A549 (cell line): ENCODE results near the gene LBHD2. TPM values are rescaled to one million over a fixed set of nuclear protein-coding genes. Genes with fewer than 3 reads are reported as not detected.
A peak's percentile ranks its signal among the peaks of the same experiment; 100 is the strongest.

Experiments used
- ATAC-seq, 2 experiments: fragments of 200-7000 bp in 1 of 2; fragments of >200 bp in 1 of 2; cut with Nextera tagmentation in 1 of 2; cut with Tn5 transposase in 1 of 2; 3 replicates each; pipeline versions ENCODE4 v1.8.0 to v1.9.1; 2018 to 2020; ENCODE audit warnings: mild to moderate bottlenecking in 1 of 2, moderate library complexity in 1 of 2
- CTCF ChIA-PET: fragments of 300-600 bp; sonication (Branson Sonifier 250); formaldehyde crosslinking; extraction: SDS; loops from one replicate; lab custom pipeline; 2021; ENCODE audit warnings: antibody characterized with exemption, inconsistent platforms; lab: Yijun Ruan, JAX
- POLR2A ChIA-PET: fragments of 350-600 bp; formaldehyde crosslinking; extraction: SDS; loops from one replicate; lab custom pipeline; 2021; ENCODE audit warnings: antibody characterized with exemption, inconsistent platforms; lab: Yijun Ruan, JAX
- DNase-seq, 2 experiments: peaks; one replicate each; pipeline versions ENCODE4 v3.0.0 to v3.0.0-alpha.2; 2011 to 2016; ENCODE audit warnings: low read depth in 1 of 2, low spot score in 1 of 2
- FAIRE-seq: peaks from 2 replicates; lab custom pipeline; 2011; peaks lifted over from hg19 to GRCh38; lab: Jason Lieb, UNC
- H3K27ac ChIP-seq, 2 experiments: fragments of >200 bp; sonication (Bioruptor Twin); formaldehyde crosslinking; 3 replicates each; pipeline ENCODE4 v1.5.1; 2016 to 2017
- H3K4me1 ChIP-seq: fragments of >200 bp; sonication (Bioruptor Twin); formaldehyde crosslinking; 3 replicates; pipeline ENCODE4 v1.6.1; 2016
- H3K4me2 ChIP-seq: fragments of >200 bp; sonication (Bioruptor Twin); formaldehyde crosslinking; 3 replicates; pipeline ENCODE4 v1.6.1; 2016
- H3K4me3 ChIP-seq: fragments of >200 bp; sonication (Bioruptor Twin); formaldehyde crosslinking; 3 replicates; pipeline ENCODE4 v1.5.1; 2016
- H3K9me3 ChIP-seq: fragments of >200 bp; sonication (Bioruptor Twin); formaldehyde crosslinking; 3 replicates; pipeline ENCODE4 v1.6.1; 2016
- BHLHE40 ChIP-seq: IDR thresholded peaks from 2 replicates; pipeline ENCODE4 v1.6.1; 2012; ENCODE audit warnings: low read depth, low read length, inconsistent platforms
- CEBPB ChIP-seq, 2 experiments: fragments of >200 bp in 1 of 2; sonication (Bioruptor Twin) in 1 of 2; formaldehyde crosslinking in 1 of 2; IDR thresholded peaks; 2 replicates each; pipeline ENCODE4 v1.6.1; 2012 to 2016
- EHMT2 ChIP-seq: fragments of 200-600 bp; sonication (generic); IDR thresholded peaks from 2 replicates; pipeline ENCODE4 v1.6.1; 2016; ENCODE audit warnings: antibody characterized with exemption, low read depth, mild to moderate bottlenecking, moderate library complexity
- ESRRA ChIP-seq: fragments of 150-350 bp; IDR thresholded peaks from 2 replicates; pipeline ENCODE4 v1.6.1; 2014; ENCODE audit warnings: mild to moderate bottlenecking, low read length, borderline replicate concordance
- FOSB ChIP-seq: fragments of 250-450 bp; sonication (Bioruptor Pico); IDR thresholded peaks from 2 replicates; pipeline ENCODE4 v1.5.0; 2020; ENCODE audit warnings: mild to moderate bottlenecking, moderate library complexity
- GATA3 ChIP-seq: IDR thresholded peaks from 2 replicates; pipeline ENCODE4 v1.6.1; 2012; ENCODE audit warnings: borderline replicate concordance
- HEYL ChIP-seq: fragments of 250-450 bp; sonication (Bioruptor Pico); IDR thresholded peaks from 2 replicates; pipeline ENCODE4 v1.8.0; 2021; ENCODE audit warnings: mild to moderate bottlenecking, moderate library complexity
- HOXA7 ChIP-seq: fragments of 250-450 bp; sonication (Bioruptor Pico); IDR thresholded peaks from 2 replicates; pipeline ENCODE4 v1.5.0; 2020; ENCODE audit warnings: mild to moderate bottlenecking, moderate library complexity
- JUN ChIP-seq, 2 experiments: fragments of >200 bp; sonication (Bioruptor Twin); formaldehyde crosslinking; IDR thresholded peaks; 2 replicates in 1 of 2; 3 replicates in 1 of 2; pipeline ENCODE4 v1.6.1; 2016 to 2017
- NR3C1 ChIP-seq: fragments of >200 bp; sonication (Bioruptor Twin); formaldehyde crosslinking; IDR thresholded peaks from 3 replicates; pipeline ENCODE4 v1.6.1; 2017
- RCOR1 ChIP-seq: fragments of 150-350 bp; IDR thresholded peaks from 2 replicates; pipeline ENCODE4 v1.6.1; 2014; ENCODE audit warnings: antibody characterized with exemption, low read length, low read depth
- SREBF2 ChIP-seq: fragments of 450-650 bp; IDR thresholded peaks from 2 replicates; pipeline ENCODE4 v1.6.1; 2014; ENCODE audit warnings: mild to moderate bottlenecking, moderate library complexity
- TFCP2L1 ChIP-seq: fragments of 250-450 bp; sonication (Bioruptor Pico); IDR thresholded peaks from 2 replicates; pipeline ENCODE4 v1.5.0; 2021; ENCODE audit warnings: mild to moderate bottlenecking
- WGBS: methylation state at CpG from one replicate; pipeline ENCODE4 v1.1.6; 2017; ENCODE audit errors: missing lambda C conversion rate; 5-methylcytosine and 5-hydroxymethylcytosine counted together
- polyA plus RNA-seq, 4 experiments: library from polyadenylated mRNA; depleted of rRNA in 3 of 4; stranded (reverse); fragments of >200 nt; fragmentation: RNase III in 1 of 4; extraction: RNeasy Plus Mini Kit Qiagen cat#74134 plus additional on column Dnase treatment in 1 of 4; gene quantifications; 2 replicates in 3 of 4; 3 replicates in 1 of 4; pipeline ENCODE4 v1.2.3, GENCODE V29; 2011 to 2017
- TF ChIP-seq, protein P1 (sequence below): IDR thresholded peaks from 2 replicates; pipeline ENCODE4 v1.6.1; 2012
- TF ChIP-seq, protein P2 (sequence below): IDR thresholded peaks from 2 replicates; pipeline ENCODE4 v1.6.1; 2012
- TF ChIP-seq, protein P3 (sequence below): IDR thresholded peaks from 2 replicates; pipeline ENCODE4 v1.6.1; 2012; ENCODE audit warnings: low read depth, borderline replicate concordance
- TF ChIP-seq, protein P4 (sequence below): fragments of 250-450 bp; sonication (Bioruptor Pico); IDR thresholded peaks from 2 replicates; pipeline ENCODE4 v1.5.0; 2020; ENCODE audit warnings: low read depth, mild to moderate bottlenecking, moderate library complexity
- TF ChIP-seq, protein P5 (sequence below): fragments of 250-450 bp; sonication (Bioruptor Pico); IDR thresholded peaks from 2 replicates; pipeline ENCODE4 v1.5.0; 2021; ENCODE audit warnings: mild to moderate bottlenecking, moderate library complexity, borderline replicate concordance

Gene LBHD2
- polyA plus RNA-seq, 2 of the 4 experiments (the other 2 are of a cell fraction) = not detected

DNA sequence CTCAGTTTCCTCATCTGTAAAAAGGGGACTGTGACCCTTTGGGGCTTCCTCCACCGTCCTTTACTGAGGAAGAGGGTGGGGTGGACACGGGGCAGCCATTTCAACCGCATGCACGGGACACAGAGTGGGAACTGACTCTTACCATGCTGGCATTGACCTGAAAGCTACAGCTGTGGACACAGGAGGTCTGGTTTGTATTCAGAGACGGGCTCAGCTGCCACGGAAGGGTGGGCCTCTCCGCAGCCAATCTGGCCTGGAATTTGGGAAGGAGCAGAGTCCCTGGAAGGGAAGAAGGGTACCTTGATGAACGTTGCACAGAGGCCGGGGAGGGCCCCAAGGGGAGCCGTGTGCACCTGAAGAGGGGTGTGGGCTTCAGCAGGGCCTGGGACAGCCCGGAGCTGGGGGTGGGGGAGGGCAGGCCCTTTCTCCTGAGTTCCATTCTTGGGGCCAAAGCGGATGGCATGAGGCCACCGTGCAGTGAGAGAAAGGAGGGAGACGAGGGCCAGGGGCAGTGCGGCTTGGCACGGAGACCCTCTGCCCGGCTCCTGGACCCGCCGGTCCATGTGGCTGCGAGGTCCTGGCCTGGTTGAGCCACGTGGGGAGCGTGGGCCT lies 53.8 kb downstream of the LBHD2 start:
- peaks cover 64% of the 10 kb centered on the region for H3K4me1 ChIP-seq
- POLR2A ChIA-PET = interaction anchor here (1.0 to 1.4 kb wide), 2 partner anchors 15 to 34 kb away, joined by 3 to 6 read pairs; no protein-coding TSS in a partner anchor
- H3K9me3 ChIP-seq = no peaks in the 10 kb centered on the region
- H3K4me3 ChIP-seq = no peak overlapping the region
- WGBS = 71% methylated on average over 19 of the region's 22 CpGs
- H3K4me2 ChIP-seq = peak overlapping the region; percentile 47; the same call in 2 of the 3 replicates
- TF ChIP-seq HOXA7 (CRISPR knock-in tag) (peak; percentile 91), ESRRA (no peak), SREBF2 (no peak), TFCP2L1 (0 out of 2 replicates have a peak, but pooled peaks have one; percentile 39), JUN (IDR thresholded peaks at IDR 0.05) (peak in 1 of 2 experiments; percentile 76; a peak in 3 of 5 replicates), CEBPB (IDR thresholded peaks at IDR 0.05) (no peak), BHLHE40 (no peak), RCOR1 (no peak), HEYL (CRISPR knock-in tag) (no peak)
- TF ChIP-seq, protein P1, sequence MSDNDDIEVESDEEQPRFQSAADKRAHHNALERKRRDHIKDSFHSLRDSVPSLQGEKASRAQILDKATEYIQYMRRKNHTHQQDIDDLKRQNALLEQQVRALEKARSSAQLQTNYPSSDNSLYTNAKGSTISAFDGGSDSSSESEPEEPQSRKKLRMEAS = peak; percentile 45; the same call in 1 of the 2 replicates
- TF ChIP-seq, protein P2, sequence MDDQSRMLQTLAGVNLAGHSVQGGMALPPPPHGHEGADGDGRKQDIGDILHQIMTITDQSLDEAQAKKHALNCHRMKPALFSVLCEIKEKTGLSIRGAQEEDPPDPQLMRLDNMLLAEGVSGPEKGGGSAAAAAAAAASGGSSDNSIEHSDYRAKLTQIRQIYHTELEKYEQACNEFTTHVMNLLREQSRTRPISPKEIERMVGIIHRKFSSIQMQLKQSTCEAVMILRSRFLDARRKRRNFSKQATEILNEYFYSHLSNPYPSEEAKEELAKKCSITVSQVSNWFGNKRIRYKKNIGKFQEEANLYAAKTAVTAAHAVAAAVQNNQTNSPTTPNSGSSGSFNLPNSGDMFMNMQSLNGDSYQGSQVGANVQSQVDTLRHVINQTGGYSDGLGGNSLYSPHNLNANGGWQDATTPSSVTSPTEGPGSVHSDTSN = peak; percentile 67; the same call in 1 of the 2 replicates
- TF ChIP-seq, protein P3, sequence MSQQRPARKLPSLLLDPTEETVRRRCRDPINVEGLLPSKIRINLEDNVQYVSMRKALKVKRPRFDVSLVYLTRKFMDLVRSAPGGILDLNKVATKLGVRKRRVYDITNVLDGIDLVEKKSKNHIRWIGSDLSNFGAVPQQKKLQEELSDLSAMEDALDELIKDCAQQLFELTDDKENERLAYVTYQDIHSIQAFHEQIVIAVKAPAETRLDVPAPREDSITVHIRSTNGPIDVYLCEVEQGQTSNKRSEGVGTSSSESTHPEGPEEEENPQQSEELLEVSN = no peak
- TF ChIP-seq, protein P4, sequence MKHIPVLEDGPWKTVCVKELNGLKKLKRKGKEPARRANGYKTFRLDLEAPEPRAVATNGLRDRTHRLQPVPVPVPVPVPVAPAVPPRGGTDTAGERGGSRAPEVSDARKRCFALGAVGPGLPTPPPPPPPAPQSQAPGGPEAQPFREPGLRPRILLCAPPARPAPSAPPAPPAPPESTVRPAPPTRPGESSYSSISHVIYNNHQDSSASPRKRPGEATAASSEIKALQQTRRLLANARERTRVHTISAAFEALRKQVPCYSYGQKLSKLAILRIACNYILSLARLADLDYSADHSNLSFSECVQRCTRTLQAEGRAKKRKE = no peak
- TF ChIP-seq, protein P5, sequence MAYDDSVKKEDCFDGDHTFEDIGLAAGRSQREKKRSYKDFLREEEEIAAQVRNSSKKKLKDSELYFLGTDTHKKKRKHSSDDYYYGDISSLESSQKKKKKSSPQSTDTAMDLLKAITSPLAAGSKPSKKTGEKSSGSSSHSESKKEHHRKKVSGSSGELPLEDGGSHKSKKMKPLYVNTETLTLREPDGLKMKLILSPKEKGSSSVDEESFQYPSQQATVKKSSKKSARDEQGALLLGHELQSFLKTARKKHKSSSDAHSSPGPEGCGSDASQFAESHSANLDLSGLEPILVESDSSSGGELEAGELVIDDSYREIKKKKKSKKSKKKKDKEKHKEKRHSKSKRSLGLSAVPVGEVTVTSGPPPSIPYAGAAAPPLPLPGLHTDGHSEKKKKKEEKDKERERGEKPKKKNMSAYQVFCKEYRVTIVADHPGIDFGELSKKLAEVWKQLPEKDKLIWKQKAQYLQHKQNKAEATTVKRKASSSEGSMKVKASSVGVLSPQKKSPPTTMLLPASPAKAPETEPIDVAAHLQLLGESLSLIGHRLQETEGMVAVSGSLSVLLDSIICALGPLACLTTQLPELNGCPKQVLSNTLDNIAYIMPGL (CRISPR knock-in tag) = no peak
- CTCF ChIA-PET = interaction anchor here (1.0 to 24.1 kb wide), 8 partner anchors 9 to 155 kb away, joined by 3 to 544 read pairs (median 8); partner anchors contain the start of gene TNFAIP2
- FAIRE-seq (no peak), ATAC-seq (peak in 1 of 2 experiments; percentile 13; a peak in 3 of 6 replicates), DNase-seq (no peak)
- peak overlapping the region; percentile 78 to 95 for H3K27ac ChIP-seq

DNA sequence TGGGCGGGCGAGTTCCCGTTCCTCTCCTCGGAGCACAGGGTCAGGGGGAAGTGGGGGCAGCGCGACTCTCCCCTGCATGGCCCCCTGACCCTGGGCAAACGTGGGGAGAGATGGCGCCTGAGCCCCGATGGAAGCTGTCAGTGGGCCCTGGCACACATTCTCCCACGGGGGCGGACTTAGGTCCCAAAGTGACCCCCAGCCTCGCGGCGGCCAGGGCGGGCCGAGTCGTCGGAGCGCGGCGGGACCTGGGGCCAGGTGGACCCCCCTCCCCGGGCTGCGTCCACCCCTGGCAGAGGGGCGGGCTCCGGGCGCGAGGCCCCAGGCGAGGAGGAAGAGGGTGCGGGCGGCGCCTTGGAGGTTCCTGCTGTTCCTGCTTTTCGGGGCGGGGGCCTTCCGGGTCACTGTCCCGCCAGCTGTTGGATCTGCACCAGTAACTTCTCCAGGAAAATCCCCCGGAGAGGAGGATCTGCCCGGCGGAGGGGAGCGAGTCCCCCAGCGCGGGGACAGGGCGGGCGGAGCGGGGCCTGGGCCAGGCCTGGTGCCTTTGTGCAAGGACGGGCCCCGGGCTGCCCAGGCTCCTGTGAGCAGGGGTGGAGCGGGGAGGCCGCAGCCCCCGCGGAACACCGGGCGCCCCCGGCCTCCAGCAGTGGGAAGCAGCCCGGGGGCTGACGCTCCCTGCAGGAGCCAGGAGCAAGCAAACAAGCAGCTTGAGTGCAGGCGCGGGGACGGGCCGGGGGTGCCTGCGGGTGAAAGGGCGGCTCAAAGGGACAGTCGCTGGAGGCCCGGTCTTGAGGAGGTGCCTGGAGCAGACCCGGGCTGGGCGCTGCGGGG lies 54.5 kb downstream of the LBHD2 start:
- no peak for DNase-seq
- H3K4me1 ChIP-seq = peaks cover 72% of the 10 kb centered on the region
- 72% methylated on average over 32 of the region's 66 CpGs for WGBS
- TF ChIP-seq FOSB (CRISPR knock-in tag) (peak; percentile 79; the same call in 1 of the 2 replicates), NR3C1 (no peak), GATA3 (peak; percentile 23; the same call in 1 of the 2 replicates), EHMT2 (no peak), JUN (IDR thresholded peaks at IDR 0.05) (peak in 1 of 2 experiments; percentile 50; a peak in 3 of 5 replicates)
- TF ChIP-seq, protein P1 = 0 out of 2 replicates have a peak, but pooled peaks have one; percentile 4
- TF ChIP-seq, protein P2 = peak; percentile 40
- ChIA-PET POLR2A (interaction anchor here (0.6 to 1.4 kb wide), 3 partner anchors 21 to 35 kb away, joined by 3 to 6 read pairs (median 4); no protein-coding TSS in a partner anchor), CTCF (interaction anchor here (1.0 to 24.1 kb wide), 6 partner anchors 10 to 154 kb away, joined by 3 to 544 read pairs (median 6); no protein-coding TSS in a partner anchor)
- no peaks in the 10 kb centered on the region for H3K9me3 ChIP-seq
- H3K4me3 ChIP-seq = no peak overlapping the region
- H3K4me2 ChIP-seq = peak overlapping the region; percentile 8; the same call in 2 of the 3 replicates
- ATAC-seq = peak in 1 of 2 experiments; percentile 37; a peak in 3 of 6 replicates
- H3K27ac ChIP-seq = peak overlapping the region; percentile 78 to 95; a peak in 5 of 6 replicates
- no peak for FAIRE-seq
